SK-N-SH (cell line): ENCODE measurements around the gene OR1S2. TPM values are rescaled to one million over a fixed set of nuclear protein-coding genes. Genes with fewer than 3 reads are reported as not detected.
"Not testable (repeated sequence)": the region's sequence is repeated elsewhere in the genome, so short reads cannot be mapped to it uniquely, and the experiment has no call there.

Experiments
- CTCF ChIA-PET: fragments of 300-600, 350-600 bp; formaldehyde crosslinking; extraction: SDS; loops from one replicate; lab custom pipeline; 2021; lab: Yijun Ruan, JAX
- POLR2A ChIA-PET: fragments of 350-600 bp; sonication (Branson Sonifier 250); formaldehyde crosslinking; extraction: SDS; loops from one replicate; lab custom pipeline; 2020; ENCODE audit warnings: antibody characterized with exemption, inconsistent platforms; lab: Yijun Ruan, JAX
- DNase-seq: peaks from one replicate; pipeline ENCODE4 v3.0.0; 2012
- H2AFZ ChIP-seq: fragments of 200-600 bp; sonication (generic); 2 replicates; pipeline ENCODE4 v1.8.1; 2016; ENCODE audit warnings: antibody characterized with exemption, mild to moderate bottlenecking, low read depth
- H3F3A ChIP-seq: fragments of 200-600 bp; sonication (generic); replicated peaks from 2 replicates; pipeline ENCODE3; 2016; ENCODE audit warnings: antibody characterized with exemption, mild to moderate bottlenecking; ENCODE audit not compliant: insufficient read depth
- H3K27ac ChIP-seq, 2 experiments: fragments of 200-500 bp in 1 of 2; fragments of 200-600 bp in 1 of 2; sonication (Bioruptor generic) in 1 of 2; sonication (generic), shearing (Covaris generic) in 1 of 2; 2 replicates each; pipeline versions ENCODE4 v1.5.1 to v1.6.1; 2014 to 2016; ENCODE audit warnings: low read depth in 2 of 2, inconsistent platforms in 1 of 2, low read length in 1 of 2, mild to moderate bottlenecking in 1 of 2, mixed read lengths in 1 of 2
- H3K27me3 ChIP-seq: fragments of 200-600 bp; sonication (generic), shearing (Covaris generic); 2 replicates; pipeline ENCODE4 v1.6.1; 2016; ENCODE audit warnings: mixed run types; ENCODE audit not compliant: insufficient read depth
- H3K36me3 ChIP-seq, 2 experiments: fragments of 200-500 bp in 1 of 2; fragments of 200-600 bp in 1 of 2; sonication (Bioruptor generic) in 1 of 2; sonication (generic) in 1 of 2; replicated peaks in 1 of 2; 2 replicates each; pipeline versions ENCODE3 to v1.5.1; 2014 to 2016; ENCODE audit warnings: low read length in 1 of 2, mild to moderate bottlenecking in 1 of 2; ENCODE audit not compliant: insufficient read depth in 2 of 2, control insufficient read depth in 1 of 2
- H3K4me1 ChIP-seq, 2 experiments: fragments of 200-500 bp in 1 of 2; fragments of 200-600 bp in 1 of 2; sonication (Bioruptor generic) in 1 of 2; sonication (generic), shearing (Covaris generic) in 1 of 2; 2 replicates each; pipeline versions ENCODE4 v1.5.1 to v1.6.1; 2014 to 2016; ENCODE audit warnings: low read depth in 1 of 2, low read length in 1 of 2, mixed run types in 1 of 2; ENCODE audit not compliant: insufficient read depth in 2 of 2, control insufficient read depth in 1 of 2
- H3K4me2 ChIP-seq: fragments of 200-600 bp; sonication (generic), shearing (Covaris generic); 2 replicates; pipeline ENCODE4 v1.6.1; 2017; ENCODE audit warnings: mixed run types
- H3K4me3 ChIP-seq, 2 experiments: fragments of 200-500 bp in 1 of 2; fragments of 200-600 bp in 1 of 2; sonication (Bioruptor generic) in 1 of 2; sonication (generic), shearing (Covaris generic) in 1 of 2; 2 replicates each; pipeline versions ENCODE4 v1.5.1 to v1.8.1; 2014 to 2016; ENCODE audit warnings: low read depth in 2 of 2, inconsistent platforms in 1 of 2, low read length in 1 of 2, mild to moderate bottlenecking in 1 of 2, mixed read lengths in 1 of 2, moderate library complexity in 1 of 2
- H3K79me2 ChIP-seq: fragments of 200-600 bp; sonication (generic); 2 replicates; pipeline ENCODE4 v1.8.1; 2017; ENCODE audit warnings: mild to moderate bottlenecking; ENCODE audit not compliant: insufficient read depth
- H3K9ac ChIP-seq: fragments of 200-600 bp; sonication (generic); 2 replicates; pipeline ENCODE4 v1.6.1; 2017; ENCODE audit warnings: mixed run types
- H3K9me2 ChIP-seq: fragments of 200-600 bp; sonication (generic); 2 replicates; pipeline ENCODE4 v1.6.1; 2017; ENCODE audit warnings: mixed run types
- H3K9me3 ChIP-seq: fragments of 200-600 bp; sonication (generic); 2 replicates; pipeline ENCODE4 v1.6.1; 2017; ENCODE audit warnings: mixed run types, mild to moderate bottlenecking, moderate library complexity
- H4K20me1 ChIP-seq: fragments of 200-600 bp; sonication (generic); 2 replicates; pipeline ENCODE4 v1.6.1; 2017; ENCODE audit warnings: mild to moderate bottlenecking, mixed run types; ENCODE audit not compliant: insufficient read depth
- EP300 ChIP-seq, 2 experiments: IDR thresholded peaks; 2 replicates each; pipeline versions ENCODE4 v1.4.0 to v1.6.1; 2012; ENCODE audit warnings: borderline replicate concordance in 1 of 2, low read depth in 1 of 2, low read length in 1 of 2
- EZH2phosphoT487 ChIP-seq: fragments of 200-600 bp; sonication (generic); IDR thresholded peaks from 2 replicates; pipeline ENCODE4 v1.6.1; 2017; ENCODE audit warnings: low read depth, mixed run types, mild to moderate bottlenecking, antibody characterized with exemption, moderate library complexity, borderline replicate concordance
- FOXJ3 ChIP-seq: sonication (generic); formaldehyde crosslinking; IDR thresholded peaks from 2 replicates; pipeline ENCODE4 v1.5.1; 2020; ENCODE audit warnings: mild to moderate bottlenecking, missing genetic modification reagents
- MEF2A ChIP-seq: IDR thresholded peaks from 2 replicates; pipeline ENCODE4 v1.4.0; 2012; ENCODE audit warnings: low read depth, borderline replicate concordance
- RAD21 ChIP-seq: IDR thresholded peaks from 2 replicates; pipeline ENCODE4 v1.6.1; 2012; ENCODE audit warnings: mild to moderate bottlenecking, low read length
- RCOR1 ChIP-seq: fragments of 150-350 bp; IDR thresholded peaks from 2 replicates; pipeline ENCODE4 v1.6.1; 2017; ENCODE audit warnings: antibody characterized with exemption, low read length
- TAF1 ChIP-seq: IDR thresholded peaks from 2 replicates; pipeline ENCODE4 v1.6.1; 2012; ENCODE audit warnings: low read depth, mild to moderate bottlenecking, low read length, moderate library complexity, borderline replicate concordance
- TCF12 ChIP-seq: IDR thresholded peaks from 2 replicates; pipeline ENCODE4 v1.4.0; 2012
- TEAD4 ChIP-seq: IDR thresholded peaks from 2 replicates; pipeline ENCODE4 v1.4.0; 2012; ENCODE audit warnings: mild to moderate bottlenecking, borderline replicate concordance; ENCODE audit not compliant: insufficient read depth
- USF1 ChIP-seq: IDR thresholded peaks from 2 replicates; pipeline ENCODE4 v1.4.0; 2012; ENCODE audit warnings: low read depth, borderline replicate concordance
- YY1 ChIP-seq: IDR thresholded peaks from 2 replicates; pipeline ENCODE4 v1.4.0; 2012; ENCODE audit warnings: low read depth, mild to moderate bottlenecking
- WGBS: methylation state at CpG from one replicate; pipeline ENCODE4 v1.1.6; 2017; ENCODE audit warnings: low lambda C conversion rate; 5-methylcytosine and 5-hydroxymethylcytosine counted together
- polyA plus RNA-seq, 3 experiments: library from polyadenylated mRNA; depleted of rRNA; stranded (reverse); fragments of >200 nt; gene quantifications; 2 replicates each; pipeline ENCODE4 v1.2.3, GENCODE V29; 2012
- TF ChIP-seq, protein P1 (sequence below): fragments of 200-600 bp; sonication (generic); IDR thresholded peaks from 2 replicates; pipeline ENCODE4 v1.6.1; 2017; ENCODE audit warnings: antibody characterized with exemption, mild to moderate bottlenecking, moderate library complexity

OR1S2 gene
- polyA plus RNA-seq, 1 of the 3 experiments (the other 2 are of a cell fraction): not detected

GRCh38 chr11:58222721-58223120, 18.8 kb upstream of the OR1S2 start:
- H3K4me2 ChIP-seq: no peak overlapping the region
- TF ChIP-seq EZH2phosphoT487: no peak
- no peak for TF ChIP-seq FOXJ3 (CRISPR knock-in tag)
- TF ChIP-seq TAF1: no peak
- TF ChIP-seq, all 33 proteins: peak for 0
- no peak overlapping the region for H2AFZ ChIP-seq
- CTCF ChIA-PET: no interaction called here
- no peaks in the 10 kb centered on the region for H3K9me2 ChIP-seq
- H3K27me3 ChIP-seq: peaks cover 2% of the 10 kb centered on the region; the same call in 1 of the 2 replicates
- 5% methylated on average over 7 of the region's 7 CpGs for WGBS
- DNase-seq: no peak
- H3K79me2 ChIP-seq: no peaks in the 10 kb centered on the region
- H3K4me1 ChIP-seq: no peaks in the 10 kb centered on the region
- no peak overlapping the region for H3K4me3 ChIP-seq
- H3K9ac ChIP-seq: no peak overlapping the region
- no peak overlapping the region for H3K27ac ChIP-seq
- H3K36me3 ChIP-seq: no peaks in the 10 kb centered on the region
- H3F3A ChIP-seq: no peaks in the 10 kb centered on the region
- POLR2A ChIA-PET: no interaction called here
- no peaks in the 10 kb centered on the region for H3K9me3 ChIP-seq
- H4K20me1 ChIP-seq: no peaks in the 10 kb centered on the region

DNA sequence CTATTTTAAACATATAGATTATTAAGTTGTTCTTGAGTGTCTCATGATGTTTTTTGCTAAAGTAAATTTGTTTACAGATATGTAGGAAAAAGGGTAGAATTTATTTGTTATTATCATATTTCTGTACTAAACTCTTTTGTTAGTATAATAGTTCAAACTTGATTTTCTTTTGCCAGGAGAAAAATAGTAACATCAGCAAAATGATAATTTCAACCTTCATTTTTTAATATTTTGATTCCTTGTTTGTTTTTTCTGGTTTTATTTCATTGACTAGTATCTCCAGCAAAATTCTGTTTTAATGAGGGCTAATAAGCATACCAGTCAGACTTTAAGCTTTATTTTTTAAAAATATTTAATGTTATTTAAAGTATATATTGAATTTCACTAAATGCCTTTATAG, 12.5 kb upstream of the OR1S2 start:
- no peak for TF ChIP-seq TCF12
- no peak for TF ChIP-seq RCOR1
- no peak for TF ChIP-seq TEAD4
- no peak for TF ChIP-seq MEF2A
- no peak for TF ChIP-seq FOXJ3 (CRISPR knock-in tag)
- TF ChIP-seq, protein P1, sequence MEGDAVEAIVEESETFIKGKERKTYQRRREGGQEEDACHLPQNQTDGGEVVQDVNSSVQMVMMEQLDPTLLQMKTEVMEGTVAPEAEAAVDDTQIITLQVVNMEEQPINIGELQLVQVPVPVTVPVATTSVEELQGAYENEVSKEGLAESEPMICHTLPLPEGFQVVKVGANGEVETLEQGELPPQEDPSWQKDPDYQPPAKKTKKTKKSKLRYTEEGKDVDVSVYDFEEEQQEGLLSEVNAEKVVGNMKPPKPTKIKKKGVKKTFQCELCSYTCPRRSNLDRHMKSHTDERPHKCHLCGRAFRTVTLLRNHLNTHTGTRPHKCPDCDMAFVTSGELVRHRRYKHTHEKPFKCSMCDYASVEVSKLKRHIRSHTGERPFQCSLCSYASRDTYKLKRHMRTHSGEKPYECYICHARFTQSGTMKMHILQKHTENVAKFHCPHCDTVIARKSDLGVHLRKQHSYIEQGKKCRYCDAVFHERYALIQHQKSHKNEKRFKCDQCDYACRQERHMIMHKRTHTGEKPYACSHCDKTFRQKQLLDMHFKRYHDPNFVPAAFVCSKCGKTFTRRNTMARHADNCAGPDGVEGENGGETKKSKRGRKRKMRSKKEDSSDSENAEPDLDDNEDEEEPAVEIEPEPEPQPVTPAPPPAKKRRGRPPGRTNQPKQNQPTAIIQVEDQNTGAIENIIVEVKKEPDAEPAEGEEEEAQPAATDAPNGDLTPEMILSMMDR: no peak
- no peak for TF ChIP-seq EP300 (IDR thresholded peaks at IDR 0.05; ENCODE audit: borderline replicate concordance in 1 of 2, low read depth in 1 of 2, low read length in 1 of 2)
- TF ChIP-seq RAD21: no peak
- no peak for TF ChIP-seq YY1
- no peak for TF ChIP-seq USF1
- TF ChIP-seq, all 33 proteins: peak for 0

GRCh38 chr11:58212420-58212819, 8.5 kb upstream of the OR1S2 start, which contains the start of gene OR1S1:
Gene OR1S1, plus strand, starts transcription at chr11:58212720.
- 5% methylated on average over 2 of the region's 2 CpGs for WGBS
- DNase-seq, CTCF ChIA-PET: not testable (repeated sequence)

More for the DNA sequence above, 12.5 kb upstream of the OR1S2 start:
- Histone ChIP-seq H3F3A (no peaks in the 10 kb centered on the region), H3K36me3 (no peaks in the 10 kb centered on the region), H3K4me3 (no peak overlapping the region), H4K20me1 (no peaks in the 10 kb centered on the region), H3K9me3 (no peaks in the 10 kb centered on the region), H3K4me2 (no peak overlapping the region), H3K27ac (no peak overlapping the region), H2AFZ (no peak overlapping the region), H3K9ac (no peak overlapping the region), H3K79me2 (no peaks in the 10 kb centered on the region), H3K9me2 (no peaks in the 10 kb centered on the region), H3K4me1 (no peaks in the 10 kb centered on the region), H3K27me3 (no peaks in the 10 kb centered on the region)
- POLR2A ChIA-PET: no interaction called here
- CTCF ChIA-PET: no interaction called here
- DNase-seq: no peak

More at GRCh38 chr11:58212420-58212819, 8.5 kb upstream of the OR1S2 start, which contains the start of gene OR1S1:
- H3K27me3 ChIP-seq, H3K4me3 ChIP-seq, H3K9ac ChIP-seq, H2AFZ ChIP-seq, H3F3A ChIP-seq, H3K36me3 ChIP-seq, H3K4me1 ChIP-seq, H3K9me2 ChIP-seq, H3K27ac ChIP-seq, H4K20me1 ChIP-seq, POLR2A ChIA-PET, H3K79me2 ChIP-seq, H3K9me3 ChIP-seq, H3K4me2 ChIP-seq: not testable (repeated sequence)
